ENCODE measurements around the gene GRIK2. TPM values are rescaled to one million over a fixed set of nuclear protein-coding genes. Genes with fewer than 3 reads are reported as not detected.

The GRIK2 gene
- total RNA-seq, 1 experiment from 2014 or later = 0.55 TPM

DNA sequence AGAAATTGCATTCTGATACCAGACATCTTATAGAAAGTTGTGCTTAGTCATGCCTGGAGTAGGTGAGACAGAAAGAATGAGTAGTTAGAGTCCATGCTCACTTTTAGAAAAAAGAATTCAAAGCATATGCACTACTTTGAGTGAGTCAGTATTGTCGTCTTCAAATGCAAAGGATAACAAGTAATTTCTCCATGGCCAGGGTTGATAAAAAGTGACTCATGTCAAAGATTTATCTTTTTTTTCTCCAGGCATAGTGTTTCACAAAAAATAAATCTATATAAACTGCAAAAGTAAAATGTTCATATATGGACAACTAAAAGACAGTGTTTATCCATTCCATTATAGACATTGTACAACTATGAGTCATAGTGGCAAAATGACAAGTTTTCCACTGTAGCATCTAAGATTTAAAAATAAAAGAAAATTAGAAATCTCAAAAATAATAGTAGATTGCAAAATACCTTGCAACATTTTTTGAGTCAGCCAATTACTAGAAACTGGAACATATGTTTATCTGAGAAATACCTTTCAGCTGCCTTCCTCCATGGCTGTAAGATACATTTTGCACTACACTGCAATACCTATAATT lies 329.6 kb downstream of the GRIK2 start:
- Histone ChIP-seq H3K4me2 (ENCODE audit: low read length) (peak overlapping the region; percentile 46), H3K36me3 (ENCODE audit: low read depth, low read length) (no peaks in the 10 kb centered on the region), H2AFZ (ENCODE audit: low read length) (peak overlapping the region; percentile 52), H3K9ac (ENCODE audit: low read length) (no peak overlapping the region), H3K9me3 (ENCODE audit: low read length) (no peaks in the 10 kb centered on the region), H3F3A (ENCODE audit: low read length, unreplicated experiment) (peaks cover 14% of the 10 kb centered on the region), H3K79me2 (ENCODE audit: low read length) (no peaks in the 10 kb centered on the region), H4K20me1 (ENCODE audit: low read length) (no peaks in the 10 kb centered on the region), H3K4me3 (ENCODE audit: low read length) (no peak overlapping the region), H3K27me3 (ENCODE audit: low read length) (no peaks in the 10 kb centered on the region), H3K4me1 (ENCODE audit: insufficient read depth, low read length) (peaks cover 20% of the 10 kb centered on the region), H3K27ac (ENCODE audit: low read length) (peak overlapping the region; percentile 69), H3K9me2 (replicated peaks; ENCODE audit: low read length) (no peaks in the 10 kb centered on the region)
- intact Hi-C loops (cut with micrococcal nuclease) = loop anchor here (5.0 kb wide), 1 partner anchor 56 kb away; no protein-coding TSS in a partner anchor
- DNase-seq = peak; percentile 73
- POLR2A ChIA-PET (ENCODE audit: unreplicated experiment) = no interaction called here
- ATAC-seq = peak; percentile 95
- CTCF ChIA-PET = no interaction called here
- TF ChIP-seq EZH2 (IDR thresholded peaks at IDR 0.05; ENCODE audit: low read length, unreplicated experiment) = no peak
- TF ChIP-seq, protein P1, sequence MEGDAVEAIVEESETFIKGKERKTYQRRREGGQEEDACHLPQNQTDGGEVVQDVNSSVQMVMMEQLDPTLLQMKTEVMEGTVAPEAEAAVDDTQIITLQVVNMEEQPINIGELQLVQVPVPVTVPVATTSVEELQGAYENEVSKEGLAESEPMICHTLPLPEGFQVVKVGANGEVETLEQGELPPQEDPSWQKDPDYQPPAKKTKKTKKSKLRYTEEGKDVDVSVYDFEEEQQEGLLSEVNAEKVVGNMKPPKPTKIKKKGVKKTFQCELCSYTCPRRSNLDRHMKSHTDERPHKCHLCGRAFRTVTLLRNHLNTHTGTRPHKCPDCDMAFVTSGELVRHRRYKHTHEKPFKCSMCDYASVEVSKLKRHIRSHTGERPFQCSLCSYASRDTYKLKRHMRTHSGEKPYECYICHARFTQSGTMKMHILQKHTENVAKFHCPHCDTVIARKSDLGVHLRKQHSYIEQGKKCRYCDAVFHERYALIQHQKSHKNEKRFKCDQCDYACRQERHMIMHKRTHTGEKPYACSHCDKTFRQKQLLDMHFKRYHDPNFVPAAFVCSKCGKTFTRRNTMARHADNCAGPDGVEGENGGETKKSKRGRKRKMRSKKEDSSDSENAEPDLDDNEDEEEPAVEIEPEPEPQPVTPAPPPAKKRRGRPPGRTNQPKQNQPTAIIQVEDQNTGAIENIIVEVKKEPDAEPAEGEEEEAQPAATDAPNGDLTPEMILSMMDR (conservative IDR thresholded peaks at IDR 0.05; ENCODE audit: low read depth, low read length) = no peak
- no peak for TF ChIP-seq EZH2phosphoT487 (IDR thresholded peaks at IDR 0.05; ENCODE audit: borderline replicate concordance, low read length)
- BruUV-seq (replicated peaks) = no TSS peak

DNA sequence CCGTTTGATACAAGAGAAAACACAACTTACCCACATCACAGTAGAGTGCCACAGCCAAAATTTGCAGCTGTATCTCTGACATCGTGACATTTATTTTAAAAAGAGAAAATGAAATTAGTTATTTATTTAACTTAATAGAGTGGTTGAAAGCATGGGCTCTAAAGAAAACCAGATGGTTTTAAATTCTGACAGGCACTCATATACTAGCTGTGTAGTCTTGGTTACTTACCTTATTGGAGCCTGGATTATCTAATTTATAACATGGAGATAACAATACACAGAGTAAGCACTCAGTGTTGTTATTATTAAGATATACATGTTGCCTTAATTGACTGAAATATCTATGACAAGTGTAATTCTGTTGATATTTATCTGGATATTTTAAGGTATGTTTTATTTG lies 334.9 kb downstream of the GRIK2 start:
- TF ChIP-seq EZH2phosphoT487 (IDR thresholded peaks at IDR 0.05; ENCODE audit: borderline replicate concordance, low read length) = no peak
- TF ChIP-seq, protein P1 (conservative IDR thresholded peaks at IDR 0.05; ENCODE audit: low read depth, low read length) = no peak
- Histone ChIP-seq H3K9me2 (replicated peaks; ENCODE audit: low read length) (no peaks in the 10 kb centered on the region), H3K79me2 (ENCODE audit: low read length) (no peaks in the 10 kb centered on the region), H3F3A (ENCODE audit: low read length, unreplicated experiment) (peaks cover 2% of the 10 kb centered on the region), H3K27me3 (ENCODE audit: low read length) (no peaks in the 10 kb centered on the region), H3K4me3 (ENCODE audit: low read length) (no peak overlapping the region), H3K36me3 (ENCODE audit: low read depth, low read length) (no peaks in the 10 kb centered on the region), H4K20me1 (ENCODE audit: low read length) (no peaks in the 10 kb centered on the region), H3K27ac (ENCODE audit: low read length) (no peak overlapping the region), H3K4me1 (ENCODE audit: insufficient read depth, low read length) (peaks cover 5% of the 10 kb centered on the region), H2AFZ (ENCODE audit: low read length) (no peak overlapping the region), H3K9me3 (ENCODE audit: low read length) (no peaks in the 10 kb centered on the region), H3K4me2 (ENCODE audit: low read length) (no peak overlapping the region), H3K9ac (ENCODE audit: low read length) (no peak overlapping the region)
- POLR2A ChIA-PET (ENCODE audit: unreplicated experiment) = no interaction called here
- BruUV-seq (replicated peaks) = no TSS peak
- CTCF ChIA-PET = no interaction called here
- intact Hi-C loops (cut with micrococcal nuclease) = no loop called here
- DNase-seq (no peak), ATAC-seq (no peak)

DNA sequence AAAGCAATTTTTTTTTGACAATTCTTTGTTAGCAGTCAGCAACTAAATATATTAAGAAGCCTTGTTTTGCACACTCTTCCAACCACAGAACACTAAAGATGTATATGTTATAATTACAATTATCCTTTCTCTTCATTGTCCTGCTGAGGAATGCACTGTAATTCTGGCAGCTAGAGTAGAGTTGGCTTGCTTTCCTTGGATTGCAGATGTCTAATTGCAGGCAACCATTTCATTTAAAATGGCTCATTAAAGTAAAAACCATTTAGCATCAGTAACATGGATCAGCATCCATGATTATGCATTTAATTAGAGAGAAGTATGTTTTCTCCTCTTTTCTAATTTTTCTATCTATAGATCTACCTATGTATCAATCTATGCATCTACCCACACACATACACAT lies 335.4 kb downstream of the GRIK2 start:
- H3K9me2 ChIP-seq (replicated peaks; ENCODE audit: low read length) = no peaks in the 10 kb centered on the region
- H4K20me1 ChIP-seq (ENCODE audit: low read length) = no peaks in the 10 kb centered on the region
- H3K79me2 ChIP-seq (ENCODE audit: low read length) = no peaks in the 10 kb centered on the region
- H3K9me3 ChIP-seq (ENCODE audit: low read length) = no peaks in the 10 kb centered on the region
- no peaks in the 10 kb centered on the region for H3K36me3 ChIP-seq (ENCODE audit: low read depth, low read length)
- no peak overlapping the region for H2AFZ ChIP-seq (ENCODE audit: low read length)
- no peak overlapping the region for H3K4me3 ChIP-seq (ENCODE audit: low read length)
- no peak overlapping the region for H3K9ac ChIP-seq (ENCODE audit: low read length)
- ChIA-PET CTCF (no interaction called here), POLR2A (ENCODE audit: unreplicated experiment) (no interaction called here)
- intact Hi-C loops (cut with micrococcal nuclease) = no loop called here
- H3K27ac ChIP-seq (ENCODE audit: low read length) = no peak overlapping the region
- ATAC-seq = no peak
- no peaks in the 10 kb centered on the region for H3K27me3 ChIP-seq (ENCODE audit: low read length)
- no peak overlapping the region for H3K4me2 ChIP-seq (ENCODE audit: low read length)
- BruUV-seq (replicated peaks) = no TSS peak
- H3F3A ChIP-seq (ENCODE audit: low read length, unreplicated experiment) = no peaks in the 10 kb centered on the region
- TF ChIP-seq EZH2 (IDR thresholded peaks at IDR 0.05; ENCODE audit: low read length, unreplicated experiment) (no peak), EZH2phosphoT487 (IDR thresholded peaks at IDR 0.05; ENCODE audit: borderline replicate concordance, low read length) (no peak)
- TF ChIP-seq, protein P1 (conservative IDR thresholded peaks at IDR 0.05; ENCODE audit: low read depth, low read length) = no peak
- H3K4me1 ChIP-seq (ENCODE audit: insufficient read depth, low read length) = no peaks in the 10 kb centered on the region
- DNase-seq = no peak
